Astrocyte (in vitro differentiated cells and primary cell): ENCODE results near the gene COL12A1. TPM values are rescaled to one million over a fixed set of nuclear protein-coding genes. Genes with fewer than 3 reads are reported as not detected.
A peak's percentile ranks its signal among the peaks of the same experiment; 100 is the strongest.

ENCODE experiments used
- DNase-seq: peaks from one replicate; pipeline ENCODE4 v3.0.0-alpha.2; 2010; ENCODE audit warnings: low read depth
- FAIRE-seq: peaks from 2 replicates; lab custom pipeline; 2011; peaks lifted over from hg19 to GRCh38; lab: Jason Lieb, UNC
- H2AFZ ChIP-seq: 2 replicates; pipeline ENCODE4 v1.6.0; 2012; ENCODE audit warnings: low read depth, low read length, inconsistent platforms
- H3K27ac ChIP-seq: 2 replicates; pipeline ENCODE4 v1.5.1; 2011; ENCODE audit warnings: low read depth, low read length, inconsistent platforms
- H3K27me3 ChIP-seq: 2 replicates; pipeline ENCODE4 v1.6.0; 2011; ENCODE audit warnings: low read length, inconsistent platforms; ENCODE audit not compliant: insufficient read depth
- H3K36me3 ChIP-seq: 2 replicates; pipeline ENCODE4 v1.5.1; 2011; ENCODE audit warnings: low read length, inconsistent platforms; ENCODE audit not compliant: insufficient read depth
- H3K4me1 ChIP-seq: 2 replicates; pipeline ENCODE4 v1.5.1; 2011; ENCODE audit warnings: low read length, inconsistent platforms; ENCODE audit not compliant: insufficient read depth
- H3K4me2 ChIP-seq: 2 replicates; pipeline ENCODE4 v1.6.0; 2012; ENCODE audit warnings: low read length, inconsistent platforms
- H3K4me3 ChIP-seq: 2 replicates; pipeline ENCODE4 v1.5.1; 2011; ENCODE audit warnings: low read depth, mild to moderate bottlenecking, low read length, inconsistent platforms; ENCODE audit not compliant: insufficient read depth
- H3K79me2 ChIP-seq: 2 replicates; pipeline ENCODE4 v1.6.0; 2012; ENCODE audit warnings: mild to moderate bottlenecking, low read length, inconsistent platforms; ENCODE audit not compliant: insufficient read depth
- H3K9ac ChIP-seq: 2 replicates; pipeline ENCODE4 v1.6.0; 2012; ENCODE audit warnings: mild to moderate bottlenecking, low read length, inconsistent platforms
- H3K9me3 ChIP-seq: 2 replicates; pipeline ENCODE4 v1.5.1; 2012; ENCODE audit warnings: low read depth, mild to moderate bottlenecking, low read length, inconsistent platforms; ENCODE audit not compliant: insufficient read depth
- H4K20me1 ChIP-seq: 2 replicates; pipeline ENCODE4 v1.6.0; 2012; ENCODE audit warnings: low read length, inconsistent platforms; ENCODE audit not compliant: insufficient read depth
- H3K27ac Mint-ChIP-seq: one replicate; pipeline ENCODE4 v1.8.0; 2021; ENCODE audit warnings: mild to moderate bottlenecking, mixed read lengths; ENCODE audit not compliant: unreplicated experiment
- H3K27me3 Mint-ChIP-seq: one replicate; pipeline ENCODE4 v1.8.0; 2021; ENCODE audit warnings: low read depth, mixed read lengths; ENCODE audit not compliant: unreplicated experiment
- H3K36me3 Mint-ChIP-seq: one replicate; pipeline ENCODE4 v1.8.0; 2021; ENCODE audit warnings: low read depth, mixed read lengths; ENCODE audit not compliant: unreplicated experiment
- H3K4me1 Mint-ChIP-seq: one replicate; pipeline ENCODE4 v1.8.0; 2021; ENCODE audit warnings: low read depth, mixed read lengths; ENCODE audit not compliant: unreplicated experiment
- H3K4me3 Mint-ChIP-seq: one replicate; pipeline ENCODE4 v1.8.0; 2021; ENCODE audit warnings: mild to moderate bottlenecking, moderate library complexity, mixed read lengths; ENCODE audit not compliant: unreplicated experiment
- H3K9me3 Mint-ChIP-seq: one replicate; pipeline ENCODE4 v1.8.0; 2021; ENCODE audit warnings: mild to moderate bottlenecking, mixed read lengths; ENCODE audit not compliant: unreplicated experiment
- EZH2 ChIP-seq: IDR thresholded peaks from 2 replicates; pipeline ENCODE4 v1.6.1; 2012; ENCODE audit warnings: mild to moderate bottlenecking, low read length, inconsistent platforms; ENCODE audit not compliant: insufficient read depth
- total RNA-seq: library from RNA; stranded (reverse); gene quantifications from 2 replicates; pipeline ENCODE4 v1.2.1, GENCODE V29; 2021
- TF ChIP-seq, protein P1 (sequence below): IDR thresholded peaks from 2 replicates; pipeline ENCODE4 v1.5.1; 2011; ENCODE audit warnings: low read depth, mild to moderate bottlenecking, inconsistent platforms, low read length, moderate library complexity; ENCODE audit not compliant: insufficient read depth

COL12A1 gene
- total RNA-seq, 1 donor from 2014 or later, result 106 TPM

DNA sequence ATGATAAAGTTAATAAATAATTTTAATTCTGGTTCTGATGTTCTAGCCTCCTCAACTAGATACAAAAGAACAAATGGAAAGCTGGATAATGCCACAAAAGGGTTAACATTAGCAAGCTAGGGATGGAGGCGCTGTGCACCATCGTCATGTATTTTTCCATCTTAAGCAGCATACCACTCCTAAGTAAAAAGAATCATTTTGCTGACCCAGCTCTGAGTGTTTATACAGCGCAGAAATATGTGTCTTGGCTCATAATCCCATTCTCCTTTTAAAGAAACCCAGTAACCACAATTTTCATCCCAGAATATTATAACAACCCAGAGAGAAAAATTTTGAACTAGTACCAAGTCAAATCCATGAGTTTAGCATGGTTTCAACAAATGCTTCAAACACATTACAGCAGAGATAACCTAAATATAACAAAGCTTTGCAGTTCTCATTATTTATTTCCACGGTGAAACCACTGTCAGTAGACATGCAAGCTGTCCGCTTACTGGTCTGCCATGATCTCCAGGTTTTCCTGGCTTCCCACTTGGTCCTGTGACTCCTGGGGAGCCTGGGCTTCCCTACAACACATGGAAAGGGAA lies 111.1 kb downstream of the COL12A1 start:
- Histone ChIP-seq H3K27ac (peak overlapping the region; percentile 41), H3K4me1 (peaks cover 14% of the 10 kb centered on the region), H4K20me1 (no peaks in the 10 kb centered on the region), H2AFZ (no peak overlapping the region), H3K36me3 (peaks cover 10% of the 10 kb centered on the region), H3K4me3 (no peak overlapping the region), H3K9me3 (no peaks in the 10 kb centered on the region), H3K27me3 (no peaks in the 10 kb centered on the region), H3K79me2 (no peaks in the 10 kb centered on the region), H3K4me2 (peak overlapping the region; percentile 16), H3K9ac (no peak overlapping the region)
- peak; percentile 95 for DNase-seq
- H3K9me3 Mint-ChIP-seq, result no peaks in the 10 kb centered on the region
- no peak overlapping the region for H3K27ac Mint-ChIP-seq
- H3K4me3 Mint-ChIP-seq, result no peak overlapping the region
- TF ChIP-seq, protein P1, sequence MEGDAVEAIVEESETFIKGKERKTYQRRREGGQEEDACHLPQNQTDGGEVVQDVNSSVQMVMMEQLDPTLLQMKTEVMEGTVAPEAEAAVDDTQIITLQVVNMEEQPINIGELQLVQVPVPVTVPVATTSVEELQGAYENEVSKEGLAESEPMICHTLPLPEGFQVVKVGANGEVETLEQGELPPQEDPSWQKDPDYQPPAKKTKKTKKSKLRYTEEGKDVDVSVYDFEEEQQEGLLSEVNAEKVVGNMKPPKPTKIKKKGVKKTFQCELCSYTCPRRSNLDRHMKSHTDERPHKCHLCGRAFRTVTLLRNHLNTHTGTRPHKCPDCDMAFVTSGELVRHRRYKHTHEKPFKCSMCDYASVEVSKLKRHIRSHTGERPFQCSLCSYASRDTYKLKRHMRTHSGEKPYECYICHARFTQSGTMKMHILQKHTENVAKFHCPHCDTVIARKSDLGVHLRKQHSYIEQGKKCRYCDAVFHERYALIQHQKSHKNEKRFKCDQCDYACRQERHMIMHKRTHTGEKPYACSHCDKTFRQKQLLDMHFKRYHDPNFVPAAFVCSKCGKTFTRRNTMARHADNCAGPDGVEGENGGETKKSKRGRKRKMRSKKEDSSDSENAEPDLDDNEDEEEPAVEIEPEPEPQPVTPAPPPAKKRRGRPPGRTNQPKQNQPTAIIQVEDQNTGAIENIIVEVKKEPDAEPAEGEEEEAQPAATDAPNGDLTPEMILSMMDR, result no peak
- no peak for TF ChIP-seq EZH2
- H3K27me3 Mint-ChIP-seq, result no peaks in the 10 kb centered on the region
- peaks cover 5% of the 10 kb centered on the region for H3K36me3 Mint-ChIP-seq
- H3K4me1 Mint-ChIP-seq, result peaks cover 12% of the 10 kb centered on the region
- FAIRE-seq, result peak; percentile 87

DNA sequence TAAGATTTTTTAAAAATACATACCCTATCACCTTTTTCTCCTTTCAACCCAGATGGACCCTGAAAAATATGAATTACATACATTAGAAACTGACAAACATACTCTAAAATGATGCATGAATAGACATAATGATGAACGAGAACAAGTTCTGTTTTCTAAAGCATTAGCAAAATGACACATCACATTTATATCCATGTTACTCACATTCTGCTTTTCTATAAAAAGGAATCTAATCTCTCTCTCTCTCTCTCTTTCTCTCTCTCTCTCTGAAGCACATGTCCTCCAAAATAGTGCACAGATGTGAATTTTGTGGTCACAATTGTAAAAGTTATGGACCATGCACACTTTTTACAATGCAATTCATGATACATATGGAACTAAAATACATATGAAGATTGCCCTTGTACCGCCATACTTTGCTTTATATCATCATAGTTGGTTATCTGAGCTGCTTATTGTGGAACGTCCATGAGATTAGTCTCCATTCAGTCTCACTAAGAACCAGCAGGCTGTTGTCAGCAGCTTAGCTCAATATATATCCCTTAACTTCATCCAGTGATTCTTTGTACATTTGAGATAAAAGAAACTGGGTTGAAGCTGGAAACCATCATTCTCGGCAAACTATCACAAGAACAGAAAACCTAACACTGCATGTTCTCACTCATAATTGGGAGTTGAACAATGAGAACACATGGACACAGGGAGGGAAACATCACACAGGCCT lies 114.2 kb downstream of the COL12A1 start:
- Mint-ChIP-seq H3K4me1 (peaks cover 2% of the 10 kb centered on the region), H3K27me3 (no peaks in the 10 kb centered on the region), H3K36me3 (peaks cover 6% of the 10 kb centered on the region), H3K4me3 (no peak overlapping the region), H3K9me3 (no peaks in the 10 kb centered on the region), H3K27ac (no peak overlapping the region)
- Histone ChIP-seq H3K79me2 (no peaks in the 10 kb centered on the region), H3K9me3 (no peaks in the 10 kb centered on the region), H3K27ac (no peak overlapping the region), H3K9ac (no peak overlapping the region), H4K20me1 (no peaks in the 10 kb centered on the region), H3K4me2 (no peak overlapping the region), H3K27me3 (no peaks in the 10 kb centered on the region), H3K4me1 (no peaks in the 10 kb centered on the region), H3K4me3 (no peak overlapping the region), H2AFZ (no peak overlapping the region), H3K36me3 (peaks cover 9% of the 10 kb centered on the region)
- FAIRE-seq (peak; percentile 34), DNase-seq (peak; percentile 30)
- TF ChIP-seq EZH2, result no peak
- TF ChIP-seq, protein P1, result no peak

DNA sequence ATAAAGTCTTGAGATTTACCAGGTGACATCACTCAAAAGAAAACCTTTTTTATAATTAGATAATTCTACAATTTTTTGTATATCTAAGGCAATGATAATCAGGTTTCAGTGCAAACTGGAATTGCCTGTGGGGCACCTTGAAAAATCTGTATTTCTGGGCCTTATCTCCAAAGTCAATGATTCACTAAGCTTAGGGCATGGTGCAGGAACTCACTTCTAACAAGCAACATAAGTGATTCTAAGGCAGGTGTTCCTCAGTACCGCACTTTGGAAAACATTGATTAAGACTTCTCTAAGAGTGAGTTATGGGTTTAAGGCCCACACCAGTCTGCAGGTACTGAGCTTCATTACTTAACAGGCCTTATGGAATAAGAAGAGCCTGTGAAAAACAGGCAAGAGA lies 115.3 kb downstream of the COL12A1 start:
- no peak for TF ChIP-seq EZH2
- TF ChIP-seq, protein P1, result no peak
- no peak for DNase-seq
- H3K9me3 ChIP-seq, result no peaks in the 10 kb centered on the region
- H3K36me3 Mint-ChIP-seq, result peaks cover 4% of the 10 kb centered on the region
- H3K27ac Mint-ChIP-seq, result no peak overlapping the region
- no peaks in the 10 kb centered on the region for H4K20me1 ChIP-seq
- no peaks in the 10 kb centered on the region for H3K9me3 Mint-ChIP-seq
- no peak overlapping the region for H3K9ac ChIP-seq
- no peak overlapping the region for H3K4me3 ChIP-seq
- no peak overlapping the region for H2AFZ ChIP-seq
- H3K4me3 Mint-ChIP-seq, result no peak overlapping the region
- H3K4me1 ChIP-seq, result no peaks in the 10 kb centered on the region
- no peak overlapping the region for H3K4me2 ChIP-seq
- H3K36me3 ChIP-seq, result peaks cover 14% of the 10 kb centered on the region
- H3K27me3 ChIP-seq, result no peaks in the 10 kb centered on the region
- H3K4me1 Mint-ChIP-seq, result peaks cover 2% of the 10 kb centered on the region
- H3K27ac ChIP-seq, result no peak overlapping the region
- H3K79me2 ChIP-seq, result no peaks in the 10 kb centered on the region
- H3K27me3 Mint-ChIP-seq, result peaks cover 4% of the 10 kb centered on the region
- FAIRE-seq, result no peak
